ENCODE measurements around the gene LHX8.

The LHX8 gene

DNA sequence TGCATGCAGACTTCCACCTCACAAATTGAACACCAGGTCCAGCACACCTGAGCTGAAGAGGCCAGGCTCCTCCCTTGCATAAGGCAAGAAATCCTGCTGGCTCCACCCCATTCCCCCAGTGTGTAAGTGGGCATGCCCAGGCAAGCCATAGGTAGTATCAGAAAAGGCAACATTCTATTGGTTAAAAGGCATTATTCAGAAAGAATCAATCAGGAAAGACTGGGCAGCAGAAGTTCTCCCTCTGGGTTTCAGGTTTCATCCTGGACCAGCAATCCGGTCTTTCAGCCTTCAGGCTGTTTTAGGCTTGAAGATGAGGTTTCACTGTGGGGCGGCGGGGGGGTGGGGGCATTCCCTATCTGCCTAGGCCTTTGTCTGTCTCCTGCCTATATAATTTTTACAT lies 42.0 kb upstream of the LHX8 start:
- Histone ChIP-seq H2AFZ (ENCODE audit: low read length) (no peak overlapping the region), H3K36me3 (ENCODE audit: insufficient read depth, low read length) (no peaks in the 10 kb centered on the region), H3K9me2 (replicated peaks; ENCODE audit: low read depth, low read length) (no peaks in the 10 kb centered on the region), H3K79me2 (ENCODE audit: insufficient read depth, low read length) (no peaks in the 10 kb centered on the region), H3K9ac (ENCODE audit: low read depth, low read length, poor library complexity, severe bottlenecking) (no peak overlapping the region), H3K4me3 (ENCODE audit: low read length, poor library complexity, severe bottlenecking) (no peak overlapping the region), H3K27me3 (ENCODE audit: insufficient read depth, low read length, poor library complexity, severe bottlenecking) (no peaks in the 10 kb centered on the region), H4K20me1 (ENCODE audit: insufficient read depth, low read length, poor library complexity, severe bottlenecking) (no peaks in the 10 kb centered on the region), H3K4me1 (ENCODE audit: insufficient read depth, low read length, poor library complexity, severe bottlenecking) (no peaks in the 10 kb centered on the region), H3F3A (ENCODE audit: low read depth) (no peaks in the 10 kb centered on the region), H3K9me3 (ENCODE audit: insufficient read depth, low read depth, low read length) (no peaks in the 10 kb centered on the region), H3K4me2 (ENCODE audit: low read depth, low read length, poor library complexity, severe bottlenecking) (no peak overlapping the region)
- no peak for TF ChIP-seq EZH2phosphoT487 (IDR thresholded peaks at IDR 0.05; ENCODE audit: borderline replicate concordance)
- TF ChIP-seq, protein P1, sequence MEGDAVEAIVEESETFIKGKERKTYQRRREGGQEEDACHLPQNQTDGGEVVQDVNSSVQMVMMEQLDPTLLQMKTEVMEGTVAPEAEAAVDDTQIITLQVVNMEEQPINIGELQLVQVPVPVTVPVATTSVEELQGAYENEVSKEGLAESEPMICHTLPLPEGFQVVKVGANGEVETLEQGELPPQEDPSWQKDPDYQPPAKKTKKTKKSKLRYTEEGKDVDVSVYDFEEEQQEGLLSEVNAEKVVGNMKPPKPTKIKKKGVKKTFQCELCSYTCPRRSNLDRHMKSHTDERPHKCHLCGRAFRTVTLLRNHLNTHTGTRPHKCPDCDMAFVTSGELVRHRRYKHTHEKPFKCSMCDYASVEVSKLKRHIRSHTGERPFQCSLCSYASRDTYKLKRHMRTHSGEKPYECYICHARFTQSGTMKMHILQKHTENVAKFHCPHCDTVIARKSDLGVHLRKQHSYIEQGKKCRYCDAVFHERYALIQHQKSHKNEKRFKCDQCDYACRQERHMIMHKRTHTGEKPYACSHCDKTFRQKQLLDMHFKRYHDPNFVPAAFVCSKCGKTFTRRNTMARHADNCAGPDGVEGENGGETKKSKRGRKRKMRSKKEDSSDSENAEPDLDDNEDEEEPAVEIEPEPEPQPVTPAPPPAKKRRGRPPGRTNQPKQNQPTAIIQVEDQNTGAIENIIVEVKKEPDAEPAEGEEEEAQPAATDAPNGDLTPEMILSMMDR (conservative IDR thresholded peaks at IDR 0.05; ENCODE audit: low read length) = no peak

DNA sequence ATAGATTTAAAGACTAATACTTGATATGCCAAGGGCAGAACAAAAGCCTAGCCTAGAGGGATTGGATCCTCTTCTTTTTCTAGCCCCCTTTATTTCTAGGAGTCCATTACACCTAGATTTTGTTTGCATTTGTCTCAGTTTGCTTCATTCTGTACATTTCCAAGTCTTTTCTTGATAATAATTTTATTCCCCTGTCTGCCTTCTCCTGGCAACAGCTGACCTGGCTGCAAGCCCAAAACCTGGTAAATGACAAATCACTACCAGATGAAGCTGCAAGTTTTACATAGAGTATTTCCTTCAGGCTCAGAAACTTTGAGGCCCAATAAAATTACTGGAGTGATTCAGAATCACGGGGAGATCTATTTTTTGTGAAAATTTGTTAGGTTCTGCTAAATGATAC lies 36.5 kb upstream of the LHX8 start:
- H3K79me2 ChIP-seq (ENCODE audit: insufficient read depth, low read length) = no peaks in the 10 kb centered on the region
- H2AFZ ChIP-seq (ENCODE audit: low read length) = no peak overlapping the region
- no peaks in the 10 kb centered on the region for H3F3A ChIP-seq (ENCODE audit: low read depth)
- H3K9ac ChIP-seq (ENCODE audit: low read depth, low read length, poor library complexity, severe bottlenecking) = no peak overlapping the region
- no peaks in the 10 kb centered on the region for H3K4me1 ChIP-seq (ENCODE audit: insufficient read depth, low read length, poor library complexity, severe bottlenecking)
- H3K9me3 ChIP-seq (ENCODE audit: insufficient read depth, low read depth, low read length) = no peaks in the 10 kb centered on the region
- no peaks in the 10 kb centered on the region for H4K20me1 ChIP-seq (ENCODE audit: insufficient read depth, low read length, poor library complexity, severe bottlenecking)
- H3K4me2 ChIP-seq (ENCODE audit: low read depth, low read length, poor library complexity, severe bottlenecking) = no peak overlapping the region
- H3K27me3 ChIP-seq (ENCODE audit: insufficient read depth, low read length, poor library complexity, severe bottlenecking) = no peaks in the 10 kb centered on the region
- no peak overlapping the region for H3K4me3 ChIP-seq (ENCODE audit: low read length, poor library complexity, severe bottlenecking)
- TF ChIP-seq EZH2phosphoT487 (IDR thresholded peaks at IDR 0.05; ENCODE audit: borderline replicate concordance) = no peak
- TF ChIP-seq, protein P1 (conservative IDR thresholded peaks at IDR 0.05; ENCODE audit: low read length) = no peak
- H3K9me2 ChIP-seq (replicated peaks; ENCODE audit: low read depth, low read length) = no peaks in the 10 kb centered on the region
- H3K36me3 ChIP-seq (ENCODE audit: insufficient read depth, low read length) = no peaks in the 10 kb centered on the region

DNA sequence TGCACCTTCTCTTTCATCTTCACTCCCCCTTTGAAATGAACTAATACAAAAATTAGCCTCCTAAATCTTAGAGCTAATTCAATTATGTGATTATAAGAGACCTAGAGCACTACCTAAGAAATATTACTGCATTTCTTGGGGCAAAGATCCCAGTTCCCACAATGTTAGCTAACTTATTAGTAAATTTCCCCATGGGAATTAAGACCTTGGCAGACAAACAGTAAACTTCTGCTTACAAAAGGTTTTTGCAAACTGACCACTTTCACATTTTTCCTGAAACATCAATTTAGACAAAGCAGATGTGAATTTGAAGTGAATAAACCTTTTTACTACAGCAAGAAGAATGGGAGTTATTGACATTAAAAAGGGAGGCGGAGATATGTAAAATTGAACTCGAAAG lies 34.6 kb upstream of the LHX8 start:
- no peaks in the 10 kb centered on the region for H3K4me1 ChIP-seq (ENCODE audit: insufficient read depth, low read length, poor library complexity, severe bottlenecking)
- H3K9ac ChIP-seq (ENCODE audit: low read depth, low read length, poor library complexity, severe bottlenecking) = no peak overlapping the region
- no peaks in the 10 kb centered on the region for H3K36me3 ChIP-seq (ENCODE audit: insufficient read depth, low read length)
- no peak overlapping the region for H3K4me2 ChIP-seq (ENCODE audit: low read depth, low read length, poor library complexity, severe bottlenecking)
- no peak overlapping the region for H2AFZ ChIP-seq (ENCODE audit: low read length)
- no peaks in the 10 kb centered on the region for H3K79me2 ChIP-seq (ENCODE audit: insufficient read depth, low read length)
- no peaks in the 10 kb centered on the region for H3F3A ChIP-seq (ENCODE audit: low read depth)
- no peaks in the 10 kb centered on the region for H3K9me3 ChIP-seq (ENCODE audit: insufficient read depth, low read depth, low read length)
- no peaks in the 10 kb centered on the region for H4K20me1 ChIP-seq (ENCODE audit: insufficient read depth, low read length, poor library complexity, severe bottlenecking)
- no peaks in the 10 kb centered on the region for H3K9me2 ChIP-seq (replicated peaks; ENCODE audit: low read depth, low read length)
- H3K27me3 ChIP-seq (ENCODE audit: insufficient read depth, low read length, poor library complexity, severe bottlenecking) = no peaks in the 10 kb centered on the region
- H3K4me3 ChIP-seq (ENCODE audit: low read length, poor library complexity, severe bottlenecking) = no peak overlapping the region
- TF ChIP-seq, protein P1 (conservative IDR thresholded peaks at IDR 0.05; ENCODE audit: low read length) = no peak
- no peak for TF ChIP-seq EZH2phosphoT487 (IDR thresholded peaks at IDR 0.05; ENCODE audit: borderline replicate concordance)

All from Loucy (cell line).